HG02970 (cell line): ENCODE measurements around the gene RAB7A.
"Not testable (repeated sequence)": the region's sequence is repeated elsewhere in the genome, so short reads cannot be mapped to it uniquely, and the experiment has no call there.

Experiments
- ATAC-seq: cut with Tn5 transposase; IDR thresholded peaks from one replicate; pipeline ENCODE4 v1.9.1; 2021; ENCODE audit warnings: mild to moderate bottlenecking, moderate library complexity, moderate number of reproducible peaks; ENCODE audit not compliant: unreplicated experiment, low FRiP score

The RAB7A gene

GRCh38 chr3:128814519-128815317 lies 88.7 kb downstream of the RAB7A start:
- ATAC-seq: no peak

GRCh38 chr3:128815318-128816064 lies 89.5 kb downstream of the RAB7A start:
- no peak for ATAC-seq

GRCh38 chr3:128818186-128818787 lies 92.3 kb downstream of the RAB7A start:
- ATAC-seq: no peak

- ATAC-seq: no peak
Measured at GRCh38 chr3:128820252-128820839, 94.4 kb downstream of the RAB7A start.

- ATAC-seq: no peak
Measured at GRCh38 chr3:128823008-128823407, 97.0 kb downstream of the RAB7A start.

GRCh38 chr3:128823631-128824030 lies 97.6 kb downstream of the RAB7A start:
- ATAC-seq: no peak

- ATAC-seq: no peak
Measured at GRCh38 chr3:128824132-128824850, 98.3 kb downstream of the RAB7A start.

- ATAC-seq: no peak
Measured at GRCh38 chr3:128825117-128825725, 99.2 kb downstream of the RAB7A start.

GRCh38 chr3:128829087-128829486 lies 103.1 kb downstream of the RAB7A start:
- not testable (repeated sequence) for ATAC-seq

- not testable (repeated sequence) for ATAC-seq
Measured at GRCh38 chr3:128829925-128830625, 104.1 kb downstream of the RAB7A start.

- not testable (repeated sequence) for ATAC-seq
Measured at GRCh38 chr3:128830762-128831161, 104.8 kb downstream of the RAB7A start.

GRCh38 chr3:128832979-128833378 lies 107.0 kb downstream of the RAB7A start:
- ATAC-seq: not testable (repeated sequence)

- ATAC-seq: no peak
Measured at GRCh38 chr3:128835096-128835495, 109.1 kb downstream of the RAB7A start.

- ATAC-seq: no peak
Measured at GRCh38 chr3:128841926-128842920, 116.2 kb downstream of the RAB7A start.

GRCh38 chr3:128844502-128844901 lies 118.5 kb downstream of the RAB7A start:
- no peak for ATAC-seq

- ATAC-seq: no peak
Measured at GRCh38 chr3:128845119-128845777, 119.3 kb downstream of the RAB7A start.

GRCh38 chr3:128845778-128846485 lies 119.9 kb downstream of the RAB7A start:
- ATAC-seq: no peak
